ENCODE results near the gene CEACAM18. TPM values are rescaled to one million over a fixed set of nuclear protein-coding genes. Genes with fewer than 3 reads are reported as not detected.

The CEACAM18 gene
- total and polyA plus RNA-seq, 2 of the 4 experiments (the other 2 are of a cell fraction): not detected

DNA sequence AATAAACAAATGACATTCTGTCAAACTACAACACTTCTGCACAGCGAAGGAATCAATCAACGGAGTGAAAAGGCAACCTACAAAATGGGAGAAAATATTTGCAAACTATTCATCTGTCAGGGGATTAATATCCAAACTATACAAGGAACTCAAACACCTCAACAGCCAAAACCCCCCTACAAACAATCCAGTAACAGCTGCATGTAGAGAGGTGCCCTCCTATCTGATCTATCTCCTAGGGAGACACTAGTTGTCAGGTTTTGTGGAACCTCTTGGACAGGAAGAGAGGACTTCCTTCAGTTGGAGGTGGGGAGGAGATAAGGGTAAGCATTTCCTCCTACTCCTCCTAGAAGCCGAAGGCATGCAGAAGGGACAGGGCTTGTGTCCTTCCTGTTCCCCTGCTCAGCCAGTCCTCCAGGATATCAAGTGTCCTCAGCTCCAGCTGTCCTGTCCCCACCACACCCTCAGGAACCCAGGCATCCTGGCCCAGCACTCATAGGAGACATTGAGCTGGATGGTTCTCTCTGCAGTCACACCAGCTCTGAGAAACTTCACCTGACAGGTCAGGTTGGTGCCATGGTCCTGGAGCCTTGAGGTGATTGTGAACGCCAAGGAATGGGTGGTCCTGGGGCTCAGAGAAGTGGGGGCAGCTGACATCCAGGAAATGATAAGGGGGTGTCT lies 10.3 kb upstream of the CEACAM18 start:
- Histone ChIP-seq H4K8ac (ENCODE audit: low read depth in 2 of 2, low read length in 2 of 2) (no peak overlapping the region), H3K18ac (ENCODE audit: low read depth, low read length) (no peak overlapping the region), H3K56ac (ENCODE audit: extremely low read depth, insufficient read depth, low read length) (no peak overlapping the region), H4K5ac (ENCODE audit: low read depth, low read length) (no peak overlapping the region), H2BK15ac (ENCODE audit: low read depth, low read length) (no peak overlapping the region), H3K36me3 (ENCODE audit: control insufficient read depth, insufficient read depth, low read length) (no peaks in the 10 kb centered on the region), H3K9ac (ENCODE audit: low read depth, low read length) (no peak overlapping the region), H4K20me1 (ENCODE audit: insufficient read depth, low read length) (no peaks in the 10 kb centered on the region), H3K4ac (ENCODE audit: low read depth, low read length) (no peak overlapping the region), H3K9me3 (ENCODE audit: control insufficient read depth, insufficient read depth, low read length) (no peaks in the 10 kb centered on the region), H3K14ac (replicated peaks; ENCODE audit: low read depth, low read length) (no peak overlapping the region), H4K91ac (ENCODE audit: insufficient read depth, low read depth, low read length) (no peak overlapping the region), H2AK9ac (replicated peaks; ENCODE audit: low read depth, low read length, poor library complexity) (no peak overlapping the region), H2BK120ac (ENCODE audit: low read depth, low read length) (no peak overlapping the region), H2AFZ (replicated peaks; ENCODE audit: low read length, poor library complexity) (no peak overlapping the region), H3K79me1 (ENCODE audit: low read depth in 1 of 2, low read length in 2 of 2) (no peaks in the 10 kb centered on the region), H3K27me3 (ENCODE audit: control insufficient read depth, insufficient read depth, low read length) (no peaks in the 10 kb centered on the region), H3K27ac (ENCODE audit: insufficient read depth, low read length) (no peak overlapping the region), H2BK20ac (ENCODE audit: low read depth, low read length) (no peak overlapping the region), H2BK5ac (ENCODE audit: low read depth, low read length, poor library complexity, severe bottlenecking) (no peak overlapping the region), H3K4me3 (ENCODE audit: insufficient read depth, low read depth, low read length) (no peak overlapping the region), H3K23ac (ENCODE audit: low read depth, low read length) (no peak overlapping the region), H3K4me2 (ENCODE audit: low read depth, low read length) (no peak overlapping the region), H3K4me1 (ENCODE audit: control insufficient read depth, insufficient read depth, low read length) (no peaks in the 10 kb centered on the region), H2AK5ac (ENCODE audit: low read depth, low read length) (no peak overlapping the region), H3K9me1 (ENCODE audit: insufficient read depth, low read length) (no peaks in the 10 kb centered on the region)
- ChIA-PET POLR2A (ENCODE audit: unreplicated experiment) (no interaction called here), CTCF (no interaction called here)
- WGBS, 2 experiments (ENCODE audit: extremely low coverage in 2 of 2, insufficient read length in 1 of 2): 40% methylated on average over 1 of the region's 4 CpGs; no CpG with 5 or more reads in 1 of the 2 experiments
- intact Hi-C loops (cut with micrococcal nuclease): no loop called here
- no peak for TF ChIP-seq MAZ (IDR thresholded peaks at IDR 0.05; ENCODE audit: borderline replicate concordance, low read depth, low read length)
- TF ChIP-seq, protein P1, sequence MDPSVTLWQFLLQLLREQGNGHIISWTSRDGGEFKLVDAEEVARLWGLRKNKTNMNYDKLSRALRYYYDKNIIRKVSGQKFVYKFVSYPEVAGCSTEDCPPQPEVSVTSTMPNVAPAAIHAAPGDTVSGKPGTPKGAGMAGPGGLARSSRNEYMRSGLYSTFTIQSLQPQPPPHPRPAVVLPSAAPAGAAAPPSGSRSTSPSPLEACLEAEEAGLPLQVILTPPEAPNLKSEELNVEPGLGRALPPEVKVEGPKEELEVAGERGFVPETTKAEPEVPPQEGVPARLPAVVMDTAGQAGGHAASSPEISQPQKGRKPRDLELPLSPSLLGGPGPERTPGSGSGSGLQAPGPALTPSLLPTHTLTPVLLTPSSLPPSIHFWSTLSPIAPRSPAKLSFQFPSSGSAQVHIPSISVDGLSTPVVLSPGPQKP (IDR thresholded peaks at IDR 0.05; ENCODE audit: borderline replicate concordance, low read depth, low read length): no peak
- no peak for TF ChIP-seq NFE2L2 (IDR thresholded peaks at IDR 0.05; ENCODE audit: low read depth, low read length)
- no peak for TF ChIP-seq RAD21 (IDR thresholded peaks at IDR 0.05; ENCODE audit: low read length)
- no peak for TF ChIP-seq RCOR1 (IDR thresholded peaks at IDR 0.05; ENCODE audit: insufficient replicate concordance, low read length)
- TF ChIP-seq, protein P2, sequence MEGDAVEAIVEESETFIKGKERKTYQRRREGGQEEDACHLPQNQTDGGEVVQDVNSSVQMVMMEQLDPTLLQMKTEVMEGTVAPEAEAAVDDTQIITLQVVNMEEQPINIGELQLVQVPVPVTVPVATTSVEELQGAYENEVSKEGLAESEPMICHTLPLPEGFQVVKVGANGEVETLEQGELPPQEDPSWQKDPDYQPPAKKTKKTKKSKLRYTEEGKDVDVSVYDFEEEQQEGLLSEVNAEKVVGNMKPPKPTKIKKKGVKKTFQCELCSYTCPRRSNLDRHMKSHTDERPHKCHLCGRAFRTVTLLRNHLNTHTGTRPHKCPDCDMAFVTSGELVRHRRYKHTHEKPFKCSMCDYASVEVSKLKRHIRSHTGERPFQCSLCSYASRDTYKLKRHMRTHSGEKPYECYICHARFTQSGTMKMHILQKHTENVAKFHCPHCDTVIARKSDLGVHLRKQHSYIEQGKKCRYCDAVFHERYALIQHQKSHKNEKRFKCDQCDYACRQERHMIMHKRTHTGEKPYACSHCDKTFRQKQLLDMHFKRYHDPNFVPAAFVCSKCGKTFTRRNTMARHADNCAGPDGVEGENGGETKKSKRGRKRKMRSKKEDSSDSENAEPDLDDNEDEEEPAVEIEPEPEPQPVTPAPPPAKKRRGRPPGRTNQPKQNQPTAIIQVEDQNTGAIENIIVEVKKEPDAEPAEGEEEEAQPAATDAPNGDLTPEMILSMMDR (conservative IDR thresholded peaks at IDR 0.05; ENCODE audit: low read depth, low read length): no peak
- TF ChIP-seq FOS (IDR thresholded peaks at IDR 0.05; ENCODE audit: low read depth, low read length): no peak
- no peak for TF ChIP-seq SMC3 (IDR thresholded peaks at IDR 0.05; ENCODE audit: low read depth, low read length)
- TF ChIP-seq BHLHE40 (IDR thresholded peaks at IDR 0.05; ENCODE audit: low read depth, low read length): no peak
- no peak for TF ChIP-seq MXI1 (IDR thresholded peaks at IDR 0.05; ENCODE audit: borderline replicate concordance, low read depth, low read length)
- TF ChIP-seq RFX5 (IDR thresholded peaks at IDR 0.05; ENCODE audit: low read depth, low read length): no peak
- no peak for TF ChIP-seq POLR2A (IDR thresholded peaks at IDR 0.05; ENCODE audit: low read depth, low read length)
- TF ChIP-seq MAFK (IDR thresholded peaks at IDR 0.05; ENCODE audit: low read depth, low read length): no peak
- TF ChIP-seq, protein P3, sequence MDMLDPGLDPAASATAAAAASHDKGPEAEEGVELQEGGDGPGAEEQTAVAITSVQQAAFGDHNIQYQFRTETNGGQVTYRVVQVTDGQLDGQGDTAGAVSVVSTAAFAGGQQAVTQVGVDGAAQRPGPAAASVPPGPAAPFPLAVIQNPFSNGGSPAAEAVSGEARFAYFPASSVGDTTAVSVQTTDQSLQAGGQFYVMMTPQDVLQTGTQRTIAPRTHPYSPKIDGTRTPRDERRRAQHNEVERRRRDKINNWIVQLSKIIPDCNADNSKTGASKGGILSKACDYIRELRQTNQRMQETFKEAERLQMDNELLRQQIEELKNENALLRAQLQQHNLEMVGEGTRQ (IDR thresholded peaks at IDR 0.05; ENCODE audit: low read depth, low read length): no peak
- no peak for TF ChIP-seq CHD1 (IDR thresholded peaks at IDR 0.05; ENCODE audit: low read depth, low read length)
- BruUV-seq (replicated peaks): no TSS peak
- dilution Hi-C loops (cut with HindIII; ENCODE audit: low sequenced_read_pairs, unreplicated experiment): no loop called here
- DNase-seq (no peak), ATAC-seq (ENCODE audit: low read depth) (no peak)
- in situ Hi-C loops (cut with MboI; ENCODE audit: low sequenced_read_pairs): no loop called here

All from IMR-90 (cell line).